ENCODE data around the gene DOCK4. TPM values are rescaled to one million over a fixed set of nuclear protein-coding genes. Genes with fewer than 3 reads are reported as not detected.

The DOCK4 gene
- polyA plus RNA-seq, 2 of the 4 experiments (the other 2 are of a cell fraction): 13.7 to 15.7 TPM

- TF ChIP-seq POLR2A (IDR thresholded peaks at IDR 0.05; ENCODE audit: low read length): no peak
Measured at GRCh38 chr7:111728635-111728995, 477.6 kb downstream of the DOCK4 start (continued).

GRCh38 chr7:111727905-111728634 lies 478.1 kb downstream of the DOCK4 start:
- WGBS (ENCODE audit: missing lambda C conversion rate): 92% methylated on average over 41 of the region's 41 CpGs
- H3K9me3 ChIP-seq: no peaks in the 10 kb centered on the region
- no peak overlapping the region for H3K4me2 ChIP-seq
- DNase-seq (ENCODE audit: low read depth in 1 of 2, low spot score in 1 of 2): no peak
- no peak overlapping the region for H3K4me3 ChIP-seq
- no peak for TF ChIP-seq SMC3 (IDR thresholded peaks at IDR 0.05)
- no peak for TF ChIP-seq CTCF (IDR thresholded peaks at IDR 0.05)
- TF ChIP-seq POLR2AphosphoS2 (conservative IDR thresholded peaks at IDR 0.05; ENCODE audit: low read length): no peak
- no peak for TF ChIP-seq RARB (CRISPR knock-in tag; IDR thresholded peaks at IDR 0.05)
- no peak for TF ChIP-seq BCL3 (IDR thresholded peaks at IDR 0.05)
- TF ChIP-seq HOXA7 (CRISPR knock-in tag; IDR thresholded peaks at IDR 0.05): no peak
- TF ChIP-seq EHF (CRISPR knock-in tag; IDR thresholded peaks at IDR 0.05): no peak
- TF ChIP-seq ZFP36 (IDR thresholded peaks at IDR 0.05; ENCODE audit: borderline replicate concordance, partially characterized antibody): no peak
- no peak for TF ChIP-seq MYC (IDR thresholded peaks at IDR 0.05; ENCODE audit: borderline replicate concordance, low read length)
- no peak for TF ChIP-seq HOXB5 (CRISPR knock-in tag; IDR thresholded peaks at IDR 0.05)
- no peak for TF ChIP-seq BHLHE40 (IDR thresholded peaks at IDR 0.05; ENCODE audit: low read depth, low read length)
- FAIRE-seq: no peak
- no peak for ATAC-seq
- POLR2A ChIA-PET: no interaction called here
- CTCF ChIA-PET: interaction anchor here (1.1 to 2.7 kb wide), 2 partner anchors 8 to 22 kb away, joined by 4 to 13 read pairs; no protein-coding TSS in a partner anchor
- peak overlapping the region in 1 of 2 experiments; percentile 10; a peak in 1 of 6 replicates for H3K27ac ChIP-seq
- H3K4me1 ChIP-seq: peaks cover 12% of the 10 kb centered on the region; the same call in 2 of the 3 replicates

GRCh38 chr7:111718886-111719285 lies 487.3 kb downstream of the DOCK4 start:
- Histone ChIP-seq H3K27ac (no peak overlapping the region), H3K4me1 (no peaks in the 10 kb centered on the region), H3K4me3 (no peak overlapping the region), H3K9me3 (peaks cover 8% of the 10 kb centered on the region; the same call in 2 of the 3 replicates), H3K4me2 (no peak overlapping the region)
- no peak for ATAC-seq
- ChIA-PET CTCF (interaction anchor here (1.6 kb wide), 1 partner anchor 17 kb away, joined by 5 read pairs; no protein-coding TSS in a partner anchor), POLR2A (no interaction called here)
- DNase-seq (ENCODE audit: low read depth in 1 of 2, low spot score in 1 of 2): no peak
- no peak for FAIRE-seq
- WGBS (ENCODE audit: missing lambda C conversion rate): 70% methylated on average over 3 of the region's 3 CpGs
- TF ChIP-seq POLR2AphosphoS2 (conservative IDR thresholded peaks at IDR 0.05; ENCODE audit: low read length) (no peak), CBX2 (IDR thresholded peaks at IDR 0.05; ENCODE audit: borderline replicate concordance, low read depth) (no peak), BCL3 (IDR thresholded peaks at IDR 0.05) (no peak), RFX5 (IDR thresholded peaks at IDR 0.05) (no peak), RARB (CRISPR knock-in tag; IDR thresholded peaks at IDR 0.05) (no peak), MYC (IDR thresholded peaks at IDR 0.05; ENCODE audit: borderline replicate concordance, low read length) (no peak)

GRCh38 chr7:111711426-111712065 lies 494.7 kb downstream of the DOCK4 start:
- no peak overlapping the region for H3K4me2 ChIP-seq
- 69% methylated on average over 4 of the region's 4 CpGs for WGBS (ENCODE audit: missing lambda C conversion rate)
- CTCF ChIA-PET: interaction anchor here (0.6 to 1.3 kb wide), 3 partner anchors 13 to 174 kb away, joined by 3 to 7 read pairs (median 3); no protein-coding TSS in a partner anchor
- no peak for ATAC-seq
- no peak for TF ChIP-seq HOXB13 (CRISPR knock-in tag; IDR thresholded peaks at IDR 0.05; ENCODE audit: low read depth)
- no peak for TF ChIP-seq FOSL2 (IDR thresholded peaks at IDR 0.05)
- TF ChIP-seq FOSL2 (CRISPR knock-in tag; IDR thresholded peaks at IDR 0.05): no peak
- no peak for TF ChIP-seq KDM5A (IDR thresholded peaks at IDR 0.05)
- TF ChIP-seq ZFP36 (IDR thresholded peaks at IDR 0.05; ENCODE audit: borderline replicate concordance, partially characterized antibody): no peak
- TF ChIP-seq POLR2AphosphoS2 (conservative IDR thresholded peaks at IDR 0.05; ENCODE audit: low read length): no peak
- no peak for TF ChIP-seq POLR2A (IDR thresholded peaks at IDR 0.05; ENCODE audit: low read length)
- no peak for DNase-seq (ENCODE audit: low read depth in 1 of 2, low spot score in 1 of 2)
- H3K4me3 ChIP-seq: no peak overlapping the region
- no peaks in the 10 kb centered on the region for H3K4me1 ChIP-seq
- no peak overlapping the region for H3K27ac ChIP-seq
- no peak for FAIRE-seq
- H3K9me3 ChIP-seq: peaks cover 5% of the 10 kb centered on the region; the same call in 2 of the 3 replicates
- POLR2A ChIA-PET: no interaction called here
